H9 (cell line): Measurements from ENCODE around the gene CADPS2. TPM values are rescaled to one million over a fixed set of nuclear protein-coding genes. Genes with fewer than 3 reads are reported as not detected.
A peak's percentile ranks its signal among the peaks of the same experiment; 100 is the strongest.

Source experiments
- DNase-seq: peaks from one replicate; pipeline ENCODE4 v3.0.0-alpha.2; 2017
- H2AFZ ChIP-seq: one replicate; pipeline ENCODE4 v1.6.1; 2013; ENCODE audit warnings: mild to moderate bottlenecking, low read length, control low read depth, moderate library complexity
- H2AK5ac ChIP-seq: 2 replicates; pipeline ENCODE4 v1.6.1; 2013; ENCODE audit warnings: low read length, control low read depth, mixed read lengths; ENCODE audit not compliant: insufficient read length
- H2BK120ac ChIP-seq: one replicate; pipeline ENCODE4 v1.6.1; 2013; ENCODE audit warnings: low read depth, mild to moderate bottlenecking, low read length, control low read depth, inconsistent platforms; ENCODE audit not compliant: poor library complexity, severe bottlenecking
- H2BK12ac ChIP-seq: 2 replicates; pipeline ENCODE4 v1.6.1; 2013; ENCODE audit warnings: low read length, control low read depth, mixed read lengths, low read depth; ENCODE audit not compliant: insufficient read length
- H2BK15ac ChIP-seq: 2 replicates; pipeline ENCODE4 v1.6.1; 2013; ENCODE audit warnings: low read depth, low read length, control low read depth
- H2BK20ac ChIP-seq: one replicate; pipeline ENCODE4 v1.6.1; 2013; ENCODE audit warnings: low read depth, mild to moderate bottlenecking, low read length, control low read depth, inconsistent platforms; ENCODE audit not compliant: poor library complexity, severe bottlenecking
- H2BK5ac ChIP-seq: 2 replicates; pipeline ENCODE4 v1.6.1; 2013; ENCODE audit warnings: low read length, control low read depth, mixed read lengths; ENCODE audit not compliant: insufficient read length
- H3K14ac ChIP-seq: 2 replicates; pipeline ENCODE4 v1.6.1; 2013; ENCODE audit warnings: low read length, control low read depth; ENCODE audit not compliant: insufficient read depth
- H3K18ac ChIP-seq: 2 replicates; pipeline ENCODE4 v1.6.1; 2013; ENCODE audit warnings: low read depth, mild to moderate bottlenecking, mixed read lengths, low read length, control low read depth; ENCODE audit not compliant: insufficient read length
- H3K23ac ChIP-seq: 2 replicates; pipeline ENCODE4 v1.6.1; 2013; ENCODE audit warnings: low read length, control low read depth, mixed read lengths, low read depth; ENCODE audit not compliant: insufficient read length
- H3K23me2 ChIP-seq: 2 replicates; pipeline ENCODE4 v1.6.1; 2013; ENCODE audit warnings: low read depth, mild to moderate bottlenecking, mixed read lengths, low read length, control low read depth; ENCODE audit not compliant: insufficient read length, poor library complexity, severe bottlenecking
- H3K27ac ChIP-seq: 2 replicates; pipeline ENCODE4 v1.5.1; 2013; ENCODE audit warnings: low read length, control low read depth, mixed read lengths, low read depth; ENCODE audit not compliant: insufficient read length
- H3K27me3 ChIP-seq: 2 replicates; pipeline ENCODE4 v1.6.1; 2013; ENCODE audit warnings: low read length, control low read depth, inconsistent platforms; ENCODE audit not compliant: insufficient read depth
- H3K4ac ChIP-seq: 2 replicates; pipeline ENCODE4 v1.6.1; 2013; ENCODE audit warnings: low read depth, mild to moderate bottlenecking, control low read depth, inconsistent platforms, low read length, moderate library complexity
- H3K4me1 ChIP-seq: 2 replicates; pipeline ENCODE4 v1.6.1; 2013; ENCODE audit warnings: low read length, control low read depth, inconsistent platforms; ENCODE audit not compliant: insufficient read depth
- H3K4me2 ChIP-seq: 2 replicates; pipeline ENCODE4 v1.6.1; 2013; ENCODE audit warnings: low read length, control low read depth, mixed read lengths; ENCODE audit not compliant: insufficient read length, insufficient read depth
- H3K56ac ChIP-seq: 2 replicates; pipeline ENCODE4 v1.6.1; 2013; ENCODE audit warnings: low read depth, mild to moderate bottlenecking, mixed read lengths, low read length, control low read depth; ENCODE audit not compliant: insufficient read length
- H3K79me1 ChIP-seq: 2 replicates; pipeline ENCODE4 v1.6.1; 2013; ENCODE audit warnings: low read depth, mild to moderate bottlenecking, moderate library complexity, low read length, control low read depth, inconsistent platforms; ENCODE audit not compliant: insufficient read depth, poor library complexity, severe bottlenecking
- H3K79me2 ChIP-seq: 2 replicates; pipeline ENCODE4 v1.6.1; 2013; ENCODE audit warnings: low read length, control low read depth, inconsistent platforms; ENCODE audit not compliant: insufficient read depth
- H3K9ac ChIP-seq: 2 replicates; pipeline ENCODE4 v1.6.1; 2013; ENCODE audit warnings: low read length, control low read depth, mixed read lengths; ENCODE audit not compliant: insufficient read length; ENCODE audit errors: extremely low read depth
- H3K9me3 ChIP-seq: one replicate; pipeline ENCODE4 v1.6.1; 2013; ENCODE audit warnings: low read depth, low read length, inconsistent platforms; ENCODE audit not compliant: control insufficient read depth
- H3T11ph ChIP-seq: one replicate; pipeline ENCODE4 v1.6.1; 2013; ENCODE audit warnings: mild to moderate bottlenecking, low read length, control low read depth, inconsistent platforms
- H4K20me1 ChIP-seq: one replicate; pipeline ENCODE4 v1.6.1; 2013; ENCODE audit not compliant: control insufficient read depth, insufficient read length, insufficient read depth
- H4K5ac ChIP-seq: 2 replicates; pipeline ENCODE4 v1.6.1; 2013; ENCODE audit warnings: low read depth, mild to moderate bottlenecking, mixed read lengths, low read length, control low read depth; ENCODE audit not compliant: insufficient read length
- H4K8ac ChIP-seq: replicated peaks from 2 replicates; pipeline ENCODE4 v1.6.1; 2013; ENCODE audit warnings: low read length, control low read depth, mixed read lengths, low read depth; ENCODE audit not compliant: insufficient read length
- H4K91ac ChIP-seq: 2 replicates; pipeline ENCODE4 v1.6.1; 2013; ENCODE audit warnings: low read depth, mild to moderate bottlenecking, moderate library complexity, mixed read lengths, low read length, control low read depth; ENCODE audit not compliant: insufficient read length
- H3K27ac Mint-ChIP-seq, 3 experiments: 2 replicates in 2 of 3; 3 replicates in 1 of 3; pipeline ENCODE4 v1.8.0; 2020 to 2021; ENCODE audit warnings: mixed read lengths in 3 of 3, mild to moderate bottlenecking in 1 of 3, moderate library complexity in 1 of 3
- H3K27me3 Mint-ChIP-seq: 2 replicates; pipeline ENCODE4 v1.8.0; 2021; ENCODE audit warnings: low read depth, mild to moderate bottlenecking, moderate library complexity, mixed read lengths
- H3K36me3 Mint-ChIP-seq, 3 experiments: 2 replicates in 2 of 3; 3 replicates in 1 of 3; pipeline ENCODE4 v1.8.0; 2020 to 2021; ENCODE audit warnings: low read depth in 3 of 3, mixed read lengths in 3 of 3; ENCODE audit not compliant: insufficient read depth in 1 of 3
- H3K4me1 Mint-ChIP-seq, 2 experiments: 2 replicates each; pipeline ENCODE4 v1.8.0; 2020; ENCODE audit warnings: mixed read lengths in 2 of 2
- H3K4me3 Mint-ChIP-seq, 2 experiments: 2 replicates in 1 of 2; 3 replicates in 1 of 2; pipeline ENCODE4 v1.8.0; 2020 to 2021; ENCODE audit warnings: mild to moderate bottlenecking in 2 of 2, mixed read lengths in 2 of 2, moderate library complexity in 1 of 2
- H3K9me3 Mint-ChIP-seq, 2 experiments: 2 replicates in 1 of 2; 3 replicates in 1 of 2; pipeline ENCODE4 v1.8.0; 2020; ENCODE audit warnings: mild to moderate bottlenecking in 2 of 2, mixed read lengths in 2 of 2, moderate library complexity in 1 of 2
- total RNA-seq: library from RNA; stranded (reverse); gene quantifications from 2 replicates; pipeline ENCODE4 v1.2.1, GENCODE V29; 2021
- TF ChIP-seq, protein P1 (sequence below): fragments of 200-600 bp; sonication (generic); conservative IDR thresholded peaks from 3 replicates; pipeline ENCODE4 v1.8.0; 2021; ENCODE audit warnings: antibody characterized with exemption, mild to moderate bottlenecking

CADPS2 gene
- total RNA-seq, 1 experiment from 2014 or later: 7.1 TPM

DNA sequence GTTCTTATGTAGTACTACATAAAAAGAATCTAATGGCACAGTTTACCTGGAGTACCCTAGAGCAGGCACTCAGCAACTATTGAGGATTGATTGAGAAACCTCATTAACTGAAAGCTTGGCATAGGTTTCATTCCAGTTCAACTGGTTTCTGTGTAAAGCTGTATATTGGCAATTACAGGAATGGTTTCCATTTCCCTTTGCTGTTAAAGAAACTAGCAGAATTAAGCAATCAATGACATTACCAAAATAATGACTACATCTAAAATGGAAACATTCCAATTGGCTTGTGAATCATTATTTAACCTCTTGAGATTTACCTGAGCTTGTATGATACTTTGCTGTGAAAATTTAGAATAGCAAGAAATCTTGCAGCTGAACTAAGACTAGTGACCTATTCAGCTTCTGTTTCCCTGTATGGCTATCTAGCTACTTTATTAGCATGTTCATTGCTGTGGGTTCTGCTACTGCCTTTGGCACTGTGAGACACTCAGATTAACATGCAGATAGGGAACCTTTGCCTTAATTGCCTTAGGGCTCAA, 33.5 kb upstream of the CADPS2 start:
- Histone ChIP-seq H3K4me1 (peaks cover 4% of the 10 kb centered on the region; the same call in 1 of the 2 replicates), H3K23me2 (no peaks in the 10 kb centered on the region), H3K9me3 (no peaks in the 10 kb centered on the region), H3T11ph (no peak overlapping the region), H3K79me2 (no peaks in the 10 kb centered on the region), H2BK120ac (no peak overlapping the region), H3K56ac (no peak overlapping the region), H2AFZ (no peak overlapping the region), H3K14ac (no peak overlapping the region), H4K20me1 (no peaks in the 10 kb centered on the region), H2BK15ac (no peak overlapping the region), H4K91ac (no peak overlapping the region), H4K5ac (no peak overlapping the region), H3K4me2 (no peak overlapping the region), H3K23ac (no peak overlapping the region), H3K18ac (no peak overlapping the region), H3K27ac (no peak overlapping the region), H3K9ac (no peak overlapping the region), H4K8ac (no peak overlapping the region), H2AK5ac (no peak overlapping the region), H2BK20ac (no peak overlapping the region), H2BK12ac (no peak overlapping the region), H3K27me3 (no peaks in the 10 kb centered on the region), H2BK5ac (no peak overlapping the region), H3K79me1 (no peaks in the 10 kb centered on the region), H3K4ac (no peak overlapping the region)
- DNase-seq: no peak
- Mint-ChIP-seq H3K4me1 (peaks cover 23 to 25% of the 10 kb centered on the region in 2 experiments), H3K9me3 (no peaks in the 10 kb centered on the region), H3K36me3 (peaks cover 0 to 3% (median 0%) of the 10 kb centered on the region in 3 experiments; a peak in 1 of 7 replicates), H3K27ac (peak overlapping the region in 2 of 3 experiments; percentile 58 to 89; a peak in 2 of 7 replicates), H3K27me3 (no peaks in the 10 kb centered on the region), H3K4me3 (no peak overlapping the region)
- TF ChIP-seq, protein P1, sequence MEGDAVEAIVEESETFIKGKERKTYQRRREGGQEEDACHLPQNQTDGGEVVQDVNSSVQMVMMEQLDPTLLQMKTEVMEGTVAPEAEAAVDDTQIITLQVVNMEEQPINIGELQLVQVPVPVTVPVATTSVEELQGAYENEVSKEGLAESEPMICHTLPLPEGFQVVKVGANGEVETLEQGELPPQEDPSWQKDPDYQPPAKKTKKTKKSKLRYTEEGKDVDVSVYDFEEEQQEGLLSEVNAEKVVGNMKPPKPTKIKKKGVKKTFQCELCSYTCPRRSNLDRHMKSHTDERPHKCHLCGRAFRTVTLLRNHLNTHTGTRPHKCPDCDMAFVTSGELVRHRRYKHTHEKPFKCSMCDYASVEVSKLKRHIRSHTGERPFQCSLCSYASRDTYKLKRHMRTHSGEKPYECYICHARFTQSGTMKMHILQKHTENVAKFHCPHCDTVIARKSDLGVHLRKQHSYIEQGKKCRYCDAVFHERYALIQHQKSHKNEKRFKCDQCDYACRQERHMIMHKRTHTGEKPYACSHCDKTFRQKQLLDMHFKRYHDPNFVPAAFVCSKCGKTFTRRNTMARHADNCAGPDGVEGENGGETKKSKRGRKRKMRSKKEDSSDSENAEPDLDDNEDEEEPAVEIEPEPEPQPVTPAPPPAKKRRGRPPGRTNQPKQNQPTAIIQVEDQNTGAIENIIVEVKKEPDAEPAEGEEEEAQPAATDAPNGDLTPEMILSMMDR: no peak
